ENCODE data around the gene AFF1. TPM values are rescaled to one million over a fixed set of nuclear protein-coding genes. Genes with fewer than 3 reads are reported as not detected.

Gene AFF1
- total RNA-seq, 1 experiment from 2014 or later: 93.4 TPM

GRCh38 chr4:87015416-87015815 is 80.6 kb downstream of the AFF1 start:
- ChIA-PET CTCF (no interaction called here), POLR2A (interaction anchor here (0.6 kb wide), 1 partner anchor 175 kb away, joined by 3 read pairs; no protein-coding TSS in a partner anchor)
- TF ChIP-seq E2F4 (CRISPR knock-in tag; IDR thresholded peaks at IDR 0.05; ENCODE audit: borderline replicate concordance, low read depth) (no peak), FOXP4 (CRISPR knock-in tag; IDR thresholded peaks at IDR 0.05) (no peak), TCF7 (CRISPR knock-in tag; IDR thresholded peaks at IDR 0.05; ENCODE audit: low read depth) (no peak), NR2C2 (CRISPR knock-in tag; IDR thresholded peaks at IDR 0.05) (no peak), MAX (CRISPR knock-in tag; IDR thresholded peaks at IDR 0.05) (no peak), E2F1 (CRISPR knock-in tag; IDR thresholded peaks at IDR 0.05) (no peak), ZNF671 (CRISPR knock-in tag; IDR thresholded peaks at IDR 0.05) (no peak), NFE2L1 (CRISPR knock-in tag; IDR thresholded peaks at IDR 0.05) (no peak), ZNF317 (CRISPR knock-in tag; IDR thresholded peaks at IDR 0.05; ENCODE audit: borderline replicate concordance, low read depth) (no peak), SMAD3 (CRISPR knock-in tag; IDR thresholded peaks at IDR 0.05; ENCODE audit: borderline replicate concordance) (no peak), PRDM15 (CRISPR knock-in tag; IDR thresholded peaks at IDR 0.05) (no peak), ATF3 (CRISPR knock-in tag; conservative IDR thresholded peaks at IDR 0.05) (no peak), MXD4 (CRISPR knock-in tag; IDR thresholded peaks at IDR 0.05; ENCODE audit: borderline replicate concordance) (no peak), ELF4 (CRISPR knock-in tag; IDR thresholded peaks at IDR 0.05; ENCODE audit: low read depth) (no peak), ZNF232 (CRISPR knock-in tag; IDR thresholded peaks at IDR 0.05) (no peak), ATF6 (CRISPR knock-in tag; IDR thresholded peaks at IDR 0.05) (no peak), NFATC4 (CRISPR knock-in tag; IDR thresholded peaks at IDR 0.05) (no peak), TEAD1 (CRISPR knock-in tag; IDR thresholded peaks at IDR 0.05) (no peak)
- H3K9me3 Mint-ChIP-seq: no peaks in the 10 kb centered on the region
- ATAC-seq (no peak), DNase-seq (ENCODE audit: low spot score) (no peak)
- H3K27ac Mint-ChIP-seq: peak overlapping the region; percentile 96
- no peaks in the 10 kb centered on the region for H3K36me3 Mint-ChIP-seq
- H3K4me3 Mint-ChIP-seq: no peak overlapping the region
- peaks cover 94% of the 10 kb centered on the region for H3K4me1 Mint-ChIP-seq
- H3K27me3 Mint-ChIP-seq (ENCODE audit: low read depth): no peaks in the 10 kb centered on the region

All from WTC11 (cell line).